ENCODE data around the gene TESMIN. TPM values are rescaled to one million over a fixed set of nuclear protein-coding genes. Genes with fewer than 3 reads are reported as not detected.

The TESMIN gene
- total and polyA plus RNA-seq, 2 donors: 2.0 to 4.6 TPM

- Histone ChIP-seq H3K27ac (ENCODE audit: low read depth in 1 of 2, low read length in 1 of 2) (no peak overlapping the region), H3K4me3 (ENCODE audit: low read length in 2 of 2) (no peak overlapping the region), H3K36me3 (ENCODE audit: control insufficient read depth in 2 of 2, insufficient read depth in 2 of 2, low read length in 1 of 2) (no peaks in the 10 kb centered on the region), H3K4me1 (ENCODE audit: control insufficient read depth in 2 of 2, insufficient read depth in 2 of 2, low read length in 2 of 2) (no peaks in the 10 kb centered on the region), H3K27me3 (ENCODE audit: control insufficient read depth in 2 of 2, insufficient read depth in 1 of 2, low read length in 1 of 2) (no peaks in the 10 kb centered on the region), H3K9me3 (ENCODE audit: control insufficient read depth in 2 of 2, insufficient read depth in 1 of 2, low read length in 1 of 2) (no peaks in the 10 kb centered on the region)
- DNase-seq (ENCODE audit: low read depth in 6 of 9, low spot score in 9 of 9): no peak
- WGBS: 95% methylated on average over 6 of the region's 6 CpGs
Observed at GRCh38 chr11:68727783-68728182, 23.5 kb downstream of the TESMIN start.

GRCh38 chr11:68724293-68724692 is 27.0 kb downstream of the TESMIN start:
- no peak for DNase-seq (ENCODE audit: low read depth in 6 of 9, low spot score in 9 of 9)
- 78% methylated on average over 4 of the region's 4 CpGs for WGBS
- H3K27ac ChIP-seq (ENCODE audit: low read depth in 1 of 2, low read length in 1 of 2): no peak overlapping the region
- H3K4me3 ChIP-seq (ENCODE audit: low read length in 2 of 2): no peak overlapping the region
- H3K9me3 ChIP-seq (ENCODE audit: control insufficient read depth in 2 of 2, insufficient read depth in 1 of 2, low read length in 1 of 2): no peaks in the 10 kb centered on the region
- no peaks in the 10 kb centered on the region for H3K27me3 ChIP-seq (ENCODE audit: control insufficient read depth in 2 of 2, insufficient read depth in 1 of 2, low read length in 1 of 2)
- H3K36me3 ChIP-seq (ENCODE audit: control insufficient read depth in 2 of 2, insufficient read depth in 2 of 2, low read length in 1 of 2): no peaks in the 10 kb centered on the region
- H3K4me1 ChIP-seq (ENCODE audit: control insufficient read depth in 2 of 2, insufficient read depth in 2 of 2, low read length in 2 of 2): no peaks in the 10 kb centered on the region

GRCh38 chr11:68722143-68722542 is 29.2 kb downstream of the TESMIN start:
- 100% methylated on average over 1 of the region's 1 CpG for WGBS
- Histone ChIP-seq H3K9me3 (ENCODE audit: control insufficient read depth in 2 of 2, insufficient read depth in 1 of 2, low read length in 1 of 2) (peaks cover 0 to 3% of the 10 kb centered on the region in 2 donors), H3K4me1 (ENCODE audit: control insufficient read depth in 2 of 2, insufficient read depth in 2 of 2, low read length in 2 of 2) (no peaks in the 10 kb centered on the region), H3K36me3 (ENCODE audit: control insufficient read depth in 2 of 2, insufficient read depth in 2 of 2, low read length in 1 of 2) (no peaks in the 10 kb centered on the region), H3K4me3 (ENCODE audit: low read length in 2 of 2) (no peak overlapping the region), H3K27ac (ENCODE audit: low read depth in 1 of 2, low read length in 1 of 2) (no peak overlapping the region), H3K27me3 (ENCODE audit: control insufficient read depth in 2 of 2, insufficient read depth in 1 of 2, low read length in 1 of 2) (no peaks in the 10 kb centered on the region)
- DNase-seq (ENCODE audit: low read depth in 6 of 9, low spot score in 9 of 9): no peak

GRCh38 chr11:68721075-68721474 is 30.2 kb downstream of the TESMIN start:
- Histone ChIP-seq H3K27ac (ENCODE audit: low read depth in 1 of 2, low read length in 1 of 2) (no peak overlapping the region), H3K36me3 (ENCODE audit: control insufficient read depth in 2 of 2, insufficient read depth in 2 of 2, low read length in 1 of 2) (no peaks in the 10 kb centered on the region), H3K4me3 (ENCODE audit: low read length in 2 of 2) (no peak overlapping the region), H3K27me3 (ENCODE audit: control insufficient read depth in 2 of 2, insufficient read depth in 1 of 2, low read length in 1 of 2) (no peaks in the 10 kb centered on the region), H3K4me1 (ENCODE audit: control insufficient read depth in 2 of 2, insufficient read depth in 2 of 2, low read length in 2 of 2) (no peaks in the 10 kb centered on the region), H3K9me3 (ENCODE audit: control insufficient read depth in 2 of 2, insufficient read depth in 1 of 2, low read length in 1 of 2) (peaks cover 0 to 3% of the 10 kb centered on the region in 2 donors)
- DNase-seq (ENCODE audit: low read depth in 6 of 9, low spot score in 9 of 9): no peak
- 97% methylated on average over 2 of the region's 2 CpGs for WGBS

GRCh38 chr11:68715456-68716122 is 35.7 kb downstream of the TESMIN start:
- 97% methylated on average over 11 of the region's 11 CpGs for WGBS
- no peaks in the 10 kb centered on the region for H3K4me1 ChIP-seq (ENCODE audit: control insufficient read depth in 2 of 2, insufficient read depth in 2 of 2, low read length in 2 of 2)
- no peak overlapping the region for H3K27ac ChIP-seq (ENCODE audit: low read depth in 1 of 2, low read length in 1 of 2)
- H3K36me3 ChIP-seq (ENCODE audit: control insufficient read depth in 2 of 2, insufficient read depth in 2 of 2, low read length in 1 of 2): no peaks in the 10 kb centered on the region
- H3K27me3 ChIP-seq (ENCODE audit: control insufficient read depth in 2 of 2, insufficient read depth in 1 of 2, low read length in 1 of 2): no peaks in the 10 kb centered on the region
- DNase-seq (ENCODE audit: low read depth in 6 of 9, low spot score in 9 of 9): no peak
- H3K4me3 ChIP-seq (ENCODE audit: low read length in 2 of 2): no peak overlapping the region
- peaks cover 0 to 3% of the 10 kb centered on the region in 2 donors for H3K9me3 ChIP-seq (ENCODE audit: control insufficient read depth in 2 of 2, insufficient read depth in 1 of 2, low read length in 1 of 2)

GRCh38 chr11:68714060-68714856 is 37.1 kb downstream of the TESMIN start:
- Histone ChIP-seq H3K4me3 (ENCODE audit: low read length in 2 of 2) (no peak overlapping the region), H3K9me3 (ENCODE audit: control insufficient read depth in 2 of 2, insufficient read depth in 1 of 2, low read length in 1 of 2) (peaks cover 0 to 3% of the 10 kb centered on the region in 2 donors), H3K27ac (ENCODE audit: low read depth in 1 of 2, low read length in 1 of 2) (no peak overlapping the region), H3K4me1 (ENCODE audit: control insufficient read depth in 2 of 2, insufficient read depth in 2 of 2, low read length in 2 of 2) (no peaks in the 10 kb centered on the region), H3K36me3 (ENCODE audit: control insufficient read depth in 2 of 2, insufficient read depth in 2 of 2, low read length in 1 of 2) (no peaks in the 10 kb centered on the region), H3K27me3 (ENCODE audit: control insufficient read depth in 2 of 2, insufficient read depth in 1 of 2, low read length in 1 of 2) (no peaks in the 10 kb centered on the region)
- WGBS: 95% methylated on average over 23 of the region's 23 CpGs
- no peak for DNase-seq (ENCODE audit: low read depth in 6 of 9, low spot score in 9 of 9)

GRCh38 chr11:68711114-68711513 is 40.2 kb downstream of the TESMIN start:
- WGBS: 97% methylated on average over 8 of the region's 8 CpGs
- no peaks in the 10 kb centered on the region for H3K27me3 ChIP-seq (ENCODE audit: control insufficient read depth in 2 of 2, insufficient read depth in 1 of 2, low read length in 1 of 2)
- no peak overlapping the region for H3K4me3 ChIP-seq (ENCODE audit: low read length in 2 of 2)
- peaks cover 0 to 4% of the 10 kb centered on the region in 2 donors for H3K4me1 ChIP-seq (ENCODE audit: control insufficient read depth in 2 of 2, insufficient read depth in 2 of 2, low read length in 2 of 2)
- H3K9me3 ChIP-seq (ENCODE audit: control insufficient read depth in 2 of 2, insufficient read depth in 1 of 2, low read length in 1 of 2): no peaks in the 10 kb centered on the region
- no peaks in the 10 kb centered on the region for H3K36me3 ChIP-seq (ENCODE audit: control insufficient read depth in 2 of 2, insufficient read depth in 2 of 2, low read length in 1 of 2)
- no peak for DNase-seq (ENCODE audit: low read depth in 6 of 9, low spot score in 9 of 9)
- no peak overlapping the region for H3K27ac ChIP-seq (ENCODE audit: low read depth in 1 of 2, low read length in 1 of 2)

GRCh38 chr11:68710409-68710808 is 40.9 kb downstream of the TESMIN start:
- H3K4me1 ChIP-seq (ENCODE audit: control insufficient read depth in 2 of 2, insufficient read depth in 2 of 2, low read length in 2 of 2): peaks cover 0 to 4% of the 10 kb centered on the region in 2 donors
- H3K4me3 ChIP-seq (ENCODE audit: low read length in 2 of 2): no peak overlapping the region
- 95% methylated on average over 11 of the region's 11 CpGs for WGBS
- no peak for DNase-seq (ENCODE audit: low read depth in 6 of 9, low spot score in 9 of 9)
- H3K9me3 ChIP-seq (ENCODE audit: control insufficient read depth in 2 of 2, insufficient read depth in 1 of 2, low read length in 1 of 2): no peaks in the 10 kb centered on the region
- H3K36me3 ChIP-seq (ENCODE audit: control insufficient read depth in 2 of 2, insufficient read depth in 2 of 2, low read length in 1 of 2): no peaks in the 10 kb centered on the region
- H3K27me3 ChIP-seq (ENCODE audit: control insufficient read depth in 2 of 2, insufficient read depth in 1 of 2, low read length in 1 of 2): no peaks in the 10 kb centered on the region
- no peak overlapping the region for H3K27ac ChIP-seq (ENCODE audit: low read depth in 1 of 2, low read length in 1 of 2)

GRCh38 chr11:68709062-68709461 is 42.3 kb downstream of the TESMIN start:
- 97% methylated on average over 12 of the region's 12 CpGs for WGBS
- Histone ChIP-seq H3K4me1 (ENCODE audit: control insufficient read depth in 2 of 2, insufficient read depth in 2 of 2, low read length in 2 of 2) (peaks cover 0 to 4% of the 10 kb centered on the region in 2 donors), H3K36me3 (ENCODE audit: control insufficient read depth in 2 of 2, insufficient read depth in 2 of 2, low read length in 1 of 2) (no peaks in the 10 kb centered on the region), H3K27ac (ENCODE audit: low read depth in 1 of 2, low read length in 1 of 2) (no peak overlapping the region), H3K4me3 (ENCODE audit: low read length in 2 of 2) (no peak overlapping the region), H3K27me3 (ENCODE audit: control insufficient read depth in 2 of 2, insufficient read depth in 1 of 2, low read length in 1 of 2) (peaks cover 0 to 4% of the 10 kb centered on the region in 2 donors), H3K9me3 (ENCODE audit: control insufficient read depth in 2 of 2, insufficient read depth in 1 of 2, low read length in 1 of 2) (no peaks in the 10 kb centered on the region)
- no peak for DNase-seq (ENCODE audit: low read depth in 6 of 9, low spot score in 9 of 9)
